Smooth muscle cell (in vitro differentiated cells): ENCODE data around the gene ZDHHC14. TPM values are rescaled to one million over a fixed set of nuclear protein-coding genes. Genes with fewer than 3 reads are reported as not detected.
"Not testable (repeated sequence)": the region's sequence is repeated elsewhere in the genome, so short reads cannot be mapped to it uniquely, and the experiment has no call there.

ENCODE experiments used
- DNase-seq: peaks from one replicate; lab custom pipeline; 2025; ENCODE audit not compliant: unreplicated experiment; lab: John Stamatoyannopoulos, UW
- H2AFZ ChIP-seq: fragments of 200-600 bp; sonication (generic); 2 replicates; pipeline ENCODE4 v1.6.0; 2016; ENCODE audit warnings: antibody characterized with exemption, low read depth, mild to moderate bottlenecking
- H3F3A ChIP-seq: fragments of 200-600 bp; sonication (generic); 2 replicates; pipeline ENCODE4 v1.6.0; 2017; ENCODE audit warnings: antibody characterized with exemption, low read depth
- H3K27ac ChIP-seq: fragments of 200-600 bp; sonication (generic); 2 replicates; pipeline ENCODE4 v1.5.1; 2016; ENCODE audit warnings: low read depth, mild to moderate bottlenecking
- H3K27me3 ChIP-seq: fragments of 200-600 bp; sonication (generic); 2 replicates; pipeline ENCODE4 v1.6.1; 2016; ENCODE audit warnings: low read depth, mild to moderate bottlenecking
- H3K36me3 ChIP-seq: fragments of 200-600 bp; sonication (generic); 2 replicates; pipeline ENCODE4 v1.5.1; 2016; ENCODE audit warnings: low read depth
- H3K4me1 ChIP-seq: fragments of 200-600 bp; sonication (generic); 2 replicates; pipeline ENCODE4 v1.5.1; 2016; ENCODE audit warnings: low read depth
- H3K4me2 ChIP-seq: fragments of 200-600 bp; sonication (generic); 2 replicates; pipeline ENCODE4 v1.6.0; 2016; ENCODE audit warnings: mild to moderate bottlenecking
- H3K4me3 ChIP-seq: fragments of 200-600 bp; sonication (generic); 2 replicates; pipeline ENCODE4 v1.5.1; 2016; ENCODE audit warnings: mild to moderate bottlenecking
- H3K79me2 ChIP-seq: fragments of 200-600 bp; sonication (generic); 2 replicates; pipeline ENCODE4 v1.6.0; 2016; ENCODE audit warnings: low read depth, mild to moderate bottlenecking
- H3K9ac ChIP-seq: fragments of 200-600 bp; sonication (generic); 2 replicates; pipeline ENCODE4 v1.6.0; 2016; ENCODE audit warnings: low read depth
- H3K9me3 ChIP-seq: fragments of 200-600 bp; sonication (generic); replicated peaks from 2 replicates; pipeline ENCODE4 v1.5.1; 2016; ENCODE audit warnings: low read depth
- H4K20me1 ChIP-seq: fragments of 200-600 bp; sonication (generic); 2 replicates; pipeline ENCODE4 v1.6.0; 2016; ENCODE audit warnings: low read depth
- CTCF ChIP-seq: fragments of 200-600 bp; sonication (generic); IDR thresholded peaks from 2 replicates; pipeline ENCODE4 v1.5.1; 2017; ENCODE audit warnings: borderline replicate concordance, mild to moderate bottlenecking, antibody characterized with exemption; ENCODE audit not compliant: insufficient read depth, poor library complexity, severe bottlenecking
- WGBS: methylation state at CpG from one replicate; pipeline ENCODE4 v1.1.7; 2016; ENCODE audit warnings: low lambda C conversion rate; 5-methylcytosine and 5-hydroxymethylcytosine counted together
- polyA plus RNA-seq: library from polyadenylated mRNA; unstranded; fragments of >200 nt; fragmentation: Nextera tagmentation; extraction: Ambion mirVana; gene quantifications from 2 replicates; pipeline ENCODE4 v1.2.1, GENCODE V29; 2016
- total RNA-seq: library from RNA; depleted of rRNA; stranded (reverse); fragments of >200 nt; gene quantifications from 2 replicates; pipeline ENCODE4 v1.2.3, GENCODE V29; 2014

The ZDHHC14 gene
- total and polyA plus RNA-seq, 2 experiments from 2014 or later, result 1.3 to 1.6 TPM

- Histone ChIP-seq H3K36me3 (no peaks in the 10 kb centered on the region), H4K20me1 (no peaks in the 10 kb centered on the region), H3K9ac (no peak overlapping the region), H3K4me2 (peak overlapping the region; percentile 100), H3K4me1 (peaks cover 19% of the 10 kb centered on the region), H3K27ac (no peak overlapping the region), H3K79me2 (no peaks in the 10 kb centered on the region), H3K9me3 (no peaks in the 10 kb centered on the region), H2AFZ (peak overlapping the region; percentile 95), H3K27me3 (peaks cover 16% of the 10 kb centered on the region), H3K4me3 (peak overlapping the region; percentile 91), H3F3A (no peaks in the 10 kb centered on the region)
- DNase-seq, result no peak
- WGBS, result 2% methylated on average over 50 of the region's 96 CpGs
- no peak for TF ChIP-seq CTCF
Measured at GRCh38 chr6:157381631-157382621, 936 bp downstream of the ZDHHC14 start.

GRCh38 chr6:157382821-157383220 is 1.8 kb downstream of the ZDHHC14 start:
- Histone ChIP-seq H3K9ac (no peak overlapping the region), H3K79me2 (no peaks in the 10 kb centered on the region), H3K36me3 (no peaks in the 10 kb centered on the region), H3K27ac (no peak overlapping the region), H3K4me1 (peaks cover 19% of the 10 kb centered on the region), H3K4me3 (peak overlapping the region; percentile 91), H3F3A (no peaks in the 10 kb centered on the region), H4K20me1 (no peaks in the 10 kb centered on the region), H3K9me3 (no peaks in the 10 kb centered on the region), H3K27me3 (peaks cover 16% of the 10 kb centered on the region), H2AFZ (no peak overlapping the region), H3K4me2 (peak overlapping the region; percentile 100)
- TF ChIP-seq CTCF, result no peak
- WGBS, result 55% methylated on average over 4 of the region's 4 CpGs
- no peak for DNase-seq

DNA sequence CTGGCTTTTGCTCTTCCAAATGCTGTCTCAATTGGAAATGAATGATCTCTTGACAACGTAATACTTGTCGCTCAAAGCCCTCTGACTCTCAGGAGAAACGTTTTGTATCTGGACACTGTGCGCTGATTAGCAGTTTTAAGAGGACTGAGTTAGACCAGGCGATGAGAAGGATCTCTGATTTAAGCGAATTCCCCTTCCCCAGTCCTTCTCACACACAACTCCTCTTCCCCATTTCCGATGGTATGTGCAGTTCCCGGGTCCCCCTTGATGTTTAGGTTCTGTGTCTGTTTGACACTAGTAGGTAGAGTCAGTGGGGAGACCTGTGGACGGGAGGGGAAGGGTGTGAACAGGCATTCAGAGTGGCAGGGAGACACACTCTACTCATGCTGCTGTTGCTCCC is 2.5 kb downstream of the ZDHHC14 start:
- H3K4me2 ChIP-seq, result no peak overlapping the region
- DNase-seq, result no peak
- no peak overlapping the region for H2AFZ ChIP-seq
- no peaks in the 10 kb centered on the region for H3K9me3 ChIP-seq
- peak overlapping the region; percentile 91 for H3K4me3 ChIP-seq
- H3F3A ChIP-seq, result no peaks in the 10 kb centered on the region
- WGBS, result 72% methylated on average over 9 of the region's 9 CpGs
- no peaks in the 10 kb centered on the region for H4K20me1 ChIP-seq
- H3K4me1 ChIP-seq, result peaks cover 19% of the 10 kb centered on the region
- no peak overlapping the region for H3K9ac ChIP-seq
- H3K79me2 ChIP-seq, result no peaks in the 10 kb centered on the region
- TF ChIP-seq CTCF, result no peak
- no peaks in the 10 kb centered on the region for H3K36me3 ChIP-seq
- H3K27ac ChIP-seq, result no peak overlapping the region
- peaks cover 16% of the 10 kb centered on the region for H3K27me3 ChIP-seq

GRCh38 chr6:157384962-157385361 is 4.0 kb downstream of the ZDHHC14 start:
- not testable (repeated sequence) for H3F3A ChIP-seq, H3K4me3 ChIP-seq, H3K9ac ChIP-seq, DNase-seq, H3K79me2 ChIP-seq, H3K27ac ChIP-seq, H3K4me2 ChIP-seq, H2AFZ ChIP-seq, H4K20me1 ChIP-seq, H3K9me3 ChIP-seq, H3K36me3 ChIP-seq
- peaks cover 16% of the 10 kb centered on the region for H3K27me3 ChIP-seq
- peaks cover 15% of the 10 kb centered on the region for H3K4me1 ChIP-seq
- WGBS, result over 99% methylated on average over 4 of the region's 4 CpGs
